ENCODE results near the gene DST. TPM values are rescaled to one million over a fixed set of nuclear protein-coding genes. Genes with fewer than 3 reads are reported as not detected.

DST gene
- total RNA-seq, 1 donor from 2014 or later: 259 TPM

DNA sequence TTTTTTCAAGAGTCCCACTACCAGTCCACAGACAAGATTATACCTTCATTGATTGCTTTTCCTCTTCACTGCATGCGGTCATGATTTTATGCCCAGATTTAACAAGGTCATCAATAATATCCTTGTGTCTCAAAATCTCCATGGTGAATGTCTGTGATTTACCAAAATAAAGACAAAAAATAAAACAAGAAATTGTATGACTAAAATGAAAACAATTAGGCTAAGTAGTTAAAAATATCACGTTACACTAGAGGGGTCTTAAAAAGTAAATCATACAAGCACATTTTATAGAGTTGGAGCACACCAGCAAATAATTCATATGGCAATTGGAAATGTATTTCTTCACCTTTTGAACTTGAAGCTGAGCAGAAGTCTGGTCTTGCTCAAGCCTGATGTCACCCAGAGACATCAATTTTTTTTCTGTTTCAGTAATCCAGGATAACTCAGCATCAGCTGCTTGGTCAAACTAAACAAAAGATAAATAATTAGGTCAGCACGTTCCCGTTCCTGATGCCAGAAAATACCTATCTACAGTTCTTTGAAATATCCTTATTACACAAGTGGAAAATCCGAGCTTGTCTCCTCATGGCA is 125.4 kb downstream of the DST start:
- Histone ChIP-seq H3K9ac (no peak overlapping the region), H3K27me3 (no peaks in the 10 kb centered on the region), H3K4me2 (no peak overlapping the region), H3K9me3 (ENCODE audit: low read depth) (no peaks in the 10 kb centered on the region), H3K36me3 (peaks cover 3% of the 10 kb centered on the region), H4K20me1 (ENCODE audit: low read depth) (no peaks in the 10 kb centered on the region), H3K27ac (no peak overlapping the region), H3K79me2 (ENCODE audit: low read depth) (no peaks in the 10 kb centered on the region), H2AFZ (replicated peaks) (no peak overlapping the region), H3K4me3 (no peak overlapping the region), H3F3A (ENCODE audit: low read depth) (no peaks in the 10 kb centered on the region), H3K4me1 (peaks cover 6% of the 10 kb centered on the region)
- Mint-ChIP-seq H3K27ac (no peak overlapping the region), H3K4me1 (no peaks in the 10 kb centered on the region), H3K4me3 (no peak overlapping the region), H3K9me3 (no peaks in the 10 kb centered on the region), H3K27me3 (ENCODE audit: insufficient read depth, low read depth) (no peaks in the 10 kb centered on the region), H3K36me3 (peaks cover 21% of the 10 kb centered on the region)
- TF ChIP-seq, protein P1, sequence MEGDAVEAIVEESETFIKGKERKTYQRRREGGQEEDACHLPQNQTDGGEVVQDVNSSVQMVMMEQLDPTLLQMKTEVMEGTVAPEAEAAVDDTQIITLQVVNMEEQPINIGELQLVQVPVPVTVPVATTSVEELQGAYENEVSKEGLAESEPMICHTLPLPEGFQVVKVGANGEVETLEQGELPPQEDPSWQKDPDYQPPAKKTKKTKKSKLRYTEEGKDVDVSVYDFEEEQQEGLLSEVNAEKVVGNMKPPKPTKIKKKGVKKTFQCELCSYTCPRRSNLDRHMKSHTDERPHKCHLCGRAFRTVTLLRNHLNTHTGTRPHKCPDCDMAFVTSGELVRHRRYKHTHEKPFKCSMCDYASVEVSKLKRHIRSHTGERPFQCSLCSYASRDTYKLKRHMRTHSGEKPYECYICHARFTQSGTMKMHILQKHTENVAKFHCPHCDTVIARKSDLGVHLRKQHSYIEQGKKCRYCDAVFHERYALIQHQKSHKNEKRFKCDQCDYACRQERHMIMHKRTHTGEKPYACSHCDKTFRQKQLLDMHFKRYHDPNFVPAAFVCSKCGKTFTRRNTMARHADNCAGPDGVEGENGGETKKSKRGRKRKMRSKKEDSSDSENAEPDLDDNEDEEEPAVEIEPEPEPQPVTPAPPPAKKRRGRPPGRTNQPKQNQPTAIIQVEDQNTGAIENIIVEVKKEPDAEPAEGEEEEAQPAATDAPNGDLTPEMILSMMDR (IDR thresholded peaks at IDR 0.05): no peak
- TF ChIP-seq EZH2 (IDR thresholded peaks at IDR 0.05) (no peak), EZH2phosphoT487 (IDR thresholded peaks at IDR 0.05) (no peak)
- DNase-seq (ENCODE audit: low spot score): no peak

DNA sequence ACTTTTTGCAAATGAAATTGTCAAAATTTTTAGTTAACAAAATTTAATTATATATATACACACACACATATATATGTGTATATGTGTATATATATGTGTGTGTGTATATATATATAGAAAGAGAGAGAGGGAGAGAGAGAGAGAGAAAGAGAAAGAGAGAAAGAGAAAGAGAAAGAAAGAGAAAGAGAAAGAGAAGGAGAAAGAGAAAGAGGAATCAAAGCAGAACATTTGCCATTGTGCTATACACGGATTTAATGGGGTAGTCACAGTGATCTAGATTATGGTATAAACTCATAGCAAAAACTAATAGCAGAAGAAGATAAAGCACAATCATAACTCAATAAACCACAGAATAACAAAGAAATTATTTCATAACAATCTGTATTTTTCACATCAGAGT is 126.7 kb downstream of the DST start:
- H3K4me3 Mint-ChIP-seq: no peak overlapping the region
- no peaks in the 10 kb centered on the region for H3K27me3 Mint-ChIP-seq (ENCODE audit: insufficient read depth, low read depth)
- no peak for DNase-seq (ENCODE audit: low spot score)

DNA sequence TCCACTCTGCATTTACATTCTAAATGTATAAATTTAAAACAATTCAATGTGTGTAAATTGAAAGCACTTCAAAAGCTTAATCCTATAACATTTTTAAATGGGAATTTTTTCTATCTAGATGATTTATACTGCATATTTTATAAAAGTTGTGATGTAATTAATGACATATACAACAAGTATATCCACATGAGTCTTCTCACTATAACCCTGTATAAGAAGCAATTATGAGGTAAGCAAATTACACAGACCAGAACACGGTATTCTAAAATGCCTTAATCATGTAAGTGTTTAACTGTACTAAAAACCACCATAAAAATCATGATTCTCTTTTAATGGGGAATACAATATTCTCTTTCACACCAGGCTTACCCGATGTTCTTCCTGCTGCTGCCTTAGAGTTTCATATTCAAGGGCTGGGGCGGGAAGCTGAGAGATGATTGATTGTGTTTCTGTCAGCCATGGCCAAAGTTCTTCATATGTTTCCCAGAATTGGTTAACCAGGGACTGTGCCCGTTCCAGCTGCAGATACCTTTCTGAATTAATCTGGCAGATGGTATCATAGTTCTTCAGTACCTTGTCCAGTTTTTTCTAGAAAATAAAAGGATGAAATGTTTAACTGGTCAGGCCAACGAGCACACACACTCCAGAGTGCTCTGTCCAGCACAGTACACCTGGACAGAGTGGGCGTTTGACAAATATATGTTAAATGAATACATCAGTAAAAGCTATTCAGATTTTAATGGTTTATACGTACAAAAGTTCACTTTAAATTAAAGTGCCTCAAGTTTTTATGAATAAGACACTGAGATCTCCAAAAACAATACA is 127.4 kb downstream of the DST start:
- H3K27me3 Mint-ChIP-seq (ENCODE audit: insufficient read depth, low read depth): no peaks in the 10 kb centered on the region
- H3K79me2 ChIP-seq (ENCODE audit: low read depth): no peaks in the 10 kb centered on the region
- peaks cover 24% of the 10 kb centered on the region for H3K36me3 Mint-ChIP-seq
- no peaks in the 10 kb centered on the region for H3K27me3 ChIP-seq
- TF ChIP-seq EZH2phosphoT487 (IDR thresholded peaks at IDR 0.05) (no peak), EZH2 (IDR thresholded peaks at IDR 0.05) (no peak)
- TF ChIP-seq, protein P1 (IDR thresholded peaks at IDR 0.05): no peak
- no peak overlapping the region for H3K27ac Mint-ChIP-seq
- H3K4me1 ChIP-seq: no peaks in the 10 kb centered on the region
- H2AFZ ChIP-seq (replicated peaks): no peak overlapping the region
- H3K36me3 ChIP-seq: peaks cover 1% of the 10 kb centered on the region
- H3K9me3 ChIP-seq (ENCODE audit: low read depth): no peaks in the 10 kb centered on the region
- no peaks in the 10 kb centered on the region for H4K20me1 ChIP-seq (ENCODE audit: low read depth)
- no peak overlapping the region for H3K4me3 Mint-ChIP-seq
- no peak overlapping the region for H3K27ac ChIP-seq
- no peak overlapping the region for H3K4me2 ChIP-seq
- H3F3A ChIP-seq (ENCODE audit: low read depth): no peaks in the 10 kb centered on the region
- H3K9ac ChIP-seq: no peak overlapping the region
- no peak overlapping the region for H3K4me3 ChIP-seq
- no peak for DNase-seq (ENCODE audit: low spot score)
- no peaks in the 10 kb centered on the region for H3K4me1 Mint-ChIP-seq
- H3K9me3 Mint-ChIP-seq: no peaks in the 10 kb centered on the region

More for the DNA sequence above, 126.7 kb downstream of the DST start:
- Histone ChIP-seq H3K9ac (no peak overlapping the region), H3K4me1 (no peaks in the 10 kb centered on the region), H3K36me3 (peaks cover 3% of the 10 kb centered on the region), H3K4me3 (no peak overlapping the region), H4K20me1 (ENCODE audit: low read depth) (no peaks in the 10 kb centered on the region), H2AFZ (replicated peaks) (no peak overlapping the region), H3K79me2 (ENCODE audit: low read depth) (no peaks in the 10 kb centered on the region), H3F3A (ENCODE audit: low read depth) (no peaks in the 10 kb centered on the region), H3K27me3 (no peaks in the 10 kb centered on the region), H3K9me3 (ENCODE audit: low read depth) (no peaks in the 10 kb centered on the region), H3K27ac (no peak overlapping the region), H3K4me2 (no peak overlapping the region)
- no peaks in the 10 kb centered on the region for H3K9me3 Mint-ChIP-seq
- H3K36me3 Mint-ChIP-seq: peaks cover 25% of the 10 kb centered on the region
- H3K4me1 Mint-ChIP-seq: no peaks in the 10 kb centered on the region
- H3K27ac Mint-ChIP-seq: no peak overlapping the region
- no peak for TF ChIP-seq EZH2phosphoT487 (IDR thresholded peaks at IDR 0.05)
- TF ChIP-seq, protein P1 (IDR thresholded peaks at IDR 0.05): no peak
- TF ChIP-seq EZH2 (IDR thresholded peaks at IDR 0.05): no peak
